PC-9 (cell line): ENCODE measurements around the gene INTS1. TPM values are rescaled to one million over a fixed set of nuclear protein-coding genes. Genes with fewer than 3 reads are reported as not detected.

Source experiments
- BruUV-seq: library from RNA; stranded (reverse); fragments of 400-500 nt; replicated peaks from 2 replicates; lab custom pipeline; 2021; lab: Mats Ljungman, UMichigan
- CTCF ChIA-PET: fragments of 300-600 bp; sonication (Branson Sonifier 250); formaldehyde crosslinking; loops from one replicate; lab custom pipeline; 2022; ENCODE audit warnings: antibody characterized with exemption; lab: Charles Lee
- POLR2A ChIA-PET: fragments of 300-600 bp; sonication (Branson Sonifier 250); formaldehyde crosslinking; loops from one replicate; lab custom pipeline; 2022; ENCODE audit warnings: antibody characterized with exemption; ENCODE audit not compliant: unreplicated experiment; lab: Charles Lee
- DNase-seq, 2 experiments: peaks; one replicate each; pipeline versions ENCODE4 v3.0.0 to v3.0.0-alpha.2; 2015 to 2022; ENCODE audit warnings: mixed read lengths in 1 of 2
- H2AFZ ChIP-seq: fragments of 200-600 bp; sonication (generic); 2 replicates; pipeline ENCODE4 v1.8.1; 2017; ENCODE audit warnings: antibody characterized with exemption
- H3F3A ChIP-seq: fragments of 200-600 bp; sonication (generic); 2 replicates; pipeline ENCODE4 v1.8.1; 2017; ENCODE audit warnings: antibody characterized with exemption, mild to moderate bottlenecking, low read depth; ENCODE audit not compliant: insufficient read depth
- H3K27ac ChIP-seq: fragments of 200-600 bp; sonication (generic); 2 replicates; pipeline ENCODE4 v1.6.1; 2016; ENCODE audit warnings: mixed run types
- H3K27me3 ChIP-seq: fragments of 200-600 bp; sonication (generic); 2 replicates; pipeline ENCODE4 v1.6.1; 2016; ENCODE audit warnings: low read depth, mixed run types; ENCODE audit not compliant: insufficient read depth
- H3K36me3 ChIP-seq: fragments of 200-600 bp; sonication (generic); 2 replicates; pipeline ENCODE4 v1.6.1; 2016; ENCODE audit warnings: low read depth, mixed run types
- H3K4me1 ChIP-seq: fragments of 200-600 bp; sonication (generic); replicated peaks from 2 replicates; pipeline ENCODE4 v1.6.1; 2016; ENCODE audit warnings: mixed run types; ENCODE audit not compliant: insufficient read depth
- H3K4me2 ChIP-seq: fragments of 200-600 bp; sonication (generic); 2 replicates; pipeline ENCODE4 v1.6.1; 2017; ENCODE audit warnings: mixed run types
- H3K4me3 ChIP-seq: fragments of 200-600 bp; sonication (generic); 2 replicates; pipeline ENCODE4 v1.6.1; 2016; ENCODE audit warnings: mixed run types
- H3K79me2 ChIP-seq: fragments of 200-600 bp; sonication (generic); 2 replicates; pipeline ENCODE4 v1.6.1; 2017; ENCODE audit warnings: low read depth, mixed run types
- H3K9me2 ChIP-seq: fragments of 200-600 bp; sonication (generic); 2 replicates; pipeline ENCODE4 v1.8.1; 2017; ENCODE audit warnings: mild to moderate bottlenecking; ENCODE audit not compliant: insufficient read depth
- H3K9me3 ChIP-seq: fragments of 200-600 bp; sonication (generic); 2 replicates; pipeline ENCODE4 v1.8.1; 2016; ENCODE audit warnings: low read depth; ENCODE audit not compliant: insufficient read depth
- H4K20me1 ChIP-seq: fragments of 200-600 bp; sonication (generic); 2 replicates; pipeline ENCODE4 v1.8.1; 2017; ENCODE audit not compliant: insufficient read depth
- CTCF ChIP-seq: fragments of 200-600 bp; sonication (generic); conservative IDR thresholded peaks from 2 replicates; pipeline ENCODE4 v1.6.1; 2017; ENCODE audit warnings: mixed run types, antibody characterized with exemption, mild to moderate bottlenecking, moderate library complexity
- EZH2 ChIP-seq: fragments of 200-600 bp; sonication (generic); IDR thresholded peaks from 2 replicates; pipeline ENCODE4 v1.8.0; 2017; ENCODE audit warnings: antibody characterized with exemption, low read depth
- intact Hi-C: fragments of 100-400 bp; cut with micrococcal nuclease; formaldehyde crosslinking; loops from one replicate; pipeline ENCODE4 v1.10.0; 2022; ENCODE audit not compliant: unreplicated experiment
- total RNA-seq: library from RNA; stranded (reverse); gene quantifications from 2 replicates; pipeline ENCODE4 v1.2.3, GENCODE V29; 2021

Gene INTS1
- total RNA-seq, 1 experiment from 2014 or later = 124 TPM

- TSS peak; percentile 82 for BruUV-seq
- Histone ChIP-seq H3K4me1 (peaks cover 48% of the 10 kb centered on the region), H3K9me3 (no peaks in the 10 kb centered on the region), H3K79me2 (no peaks in the 10 kb centered on the region), H4K20me1 (no peaks in the 10 kb centered on the region), H3K27ac (peak overlapping the region; percentile 77), H3K4me2 (peak overlapping the region; percentile 67), H3K9me2 (no peaks in the 10 kb centered on the region), H3F3A (peaks cover 31% of the 10 kb centered on the region), H3K4me3 (no peak overlapping the region), H3K27me3 (no peaks in the 10 kb centered on the region), H2AFZ (no peak overlapping the region), H3K36me3 (no peaks in the 10 kb centered on the region)
- intact Hi-C loops = loop anchor here (2.0 kb wide), 1 partner anchor 19 kb away; no protein-coding TSS in a partner anchor
- ChIA-PET CTCF (interaction anchor here (0.6 kb wide), 1 partner anchor 426 kb away, joined by 12 read pairs; no protein-coding TSS in a partner anchor), POLR2A (no interaction called here)
- TF ChIP-seq EZH2 = no peak
- TF ChIP-seq CTCF = no peak
- no peak for DNase-seq
These were observed 9.5 kb upstream of the INTS1 start for GRCh38 chr7:1513657-1514095.

- Histone ChIP-seq H3K9me2 (no peaks in the 10 kb centered on the region), H3K27me3 (no peaks in the 10 kb centered on the region), H2AFZ (no peak overlapping the region), H3F3A (peaks cover 31% of the 10 kb centered on the region), H3K4me1 (peaks cover 48% of the 10 kb centered on the region), H3K36me3 (no peaks in the 10 kb centered on the region), H3K4me2 (peak overlapping the region; percentile 67), H4K20me1 (no peaks in the 10 kb centered on the region), H3K9me3 (no peaks in the 10 kb centered on the region), H3K79me2 (no peaks in the 10 kb centered on the region), H3K27ac (peak overlapping the region; percentile 77), H3K4me3 (no peak overlapping the region)
- TF ChIP-seq EZH2 = no peak
- no peak for TF ChIP-seq CTCF
- DNase-seq = peak; percentile 96
- ChIA-PET CTCF (interaction anchor here (0.6 kb wide), 1 partner anchor 1115 kb away, joined by 5 read pairs; no protein-coding TSS in a partner anchor), POLR2A (no interaction called here)
- intact Hi-C loops = loop anchor here (2.0 kb wide), 1 partner anchor 20 kb away; no protein-coding TSS in a partner anchor
- BruUV-seq = TSS peak; percentile 99
These were observed 8.8 kb upstream of the INTS1 start for GRCh38 chr7:1512781-1513656.

GRCh38 chr7:1511444-1512422 is 7.5 kb upstream of the INTS1 start:
- H3K4me1 ChIP-seq = peaks cover 54% of the 10 kb centered on the region
- no peaks in the 10 kb centered on the region for H3K9me2 ChIP-seq
- H2AFZ ChIP-seq = no peak overlapping the region
- intact Hi-C loops = loop anchor here (2.0 kb wide), 1 partner anchor 21 kb away; no protein-coding TSS in a partner anchor
- no peaks in the 10 kb centered on the region for H3K79me2 ChIP-seq
- H3K4me3 ChIP-seq = no peak overlapping the region
- POLR2A ChIA-PET = no interaction called here
- no peak overlapping the region for H3K4me2 ChIP-seq
- DNase-seq = no peak
- no peaks in the 10 kb centered on the region for H3K27me3 ChIP-seq
- no peak overlapping the region for H3K27ac ChIP-seq
- peaks cover 41% of the 10 kb centered on the region for H3F3A ChIP-seq
- CTCF ChIA-PET = no interaction called here
- no peaks in the 10 kb centered on the region for H3K36me3 ChIP-seq
- no TSS peak for BruUV-seq
- no peaks in the 10 kb centered on the region for H4K20me1 ChIP-seq
- no peaks in the 10 kb centered on the region for H3K9me3 ChIP-seq
- no peak for TF ChIP-seq EZH2
- TF ChIP-seq CTCF = no peak
